ENCODE data around the gene TMEM132C.

DNA sequence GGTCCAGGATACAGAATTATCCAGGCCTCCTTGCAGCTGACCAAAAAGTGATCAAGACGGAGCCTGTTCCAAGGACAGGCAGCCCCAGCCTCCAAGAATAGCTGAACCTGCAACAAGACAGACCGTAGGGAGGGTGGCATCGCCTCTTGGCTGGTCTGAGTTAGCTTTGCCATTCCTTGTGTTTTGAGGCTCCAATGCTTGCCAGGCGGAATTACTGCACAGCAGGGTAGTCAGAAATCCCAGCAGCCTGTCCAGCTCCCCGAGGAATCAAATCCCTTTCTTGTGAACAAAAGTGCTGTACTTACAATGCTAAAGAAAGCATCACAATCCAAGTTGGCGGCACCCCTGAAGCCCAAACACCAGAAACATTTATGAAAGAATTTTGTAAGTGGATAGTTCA, 246.9 kb downstream of the TMEM132C start:
- TF ChIP-seq FOXP2 (optimal IDR thresholded peaks at IDR 0.05; ENCODE audit: borderline replicate concordance, extremely low read depth, extremely low read length, insufficient read depth) (no peak), POLR2AphosphoS5 (IDR thresholded peaks at IDR 0.05; ENCODE audit: low read depth, low read length) (no peak), SIN3A (IDR thresholded peaks at IDR 0.05; ENCODE audit: borderline replicate concordance, insufficient read depth, low read length) (no peak), TAF1 (IDR thresholded peaks at IDR 0.05; ENCODE audit: borderline replicate concordance, insufficient read depth, low read length) (no peak)
- TF ChIP-seq, protein P1, sequence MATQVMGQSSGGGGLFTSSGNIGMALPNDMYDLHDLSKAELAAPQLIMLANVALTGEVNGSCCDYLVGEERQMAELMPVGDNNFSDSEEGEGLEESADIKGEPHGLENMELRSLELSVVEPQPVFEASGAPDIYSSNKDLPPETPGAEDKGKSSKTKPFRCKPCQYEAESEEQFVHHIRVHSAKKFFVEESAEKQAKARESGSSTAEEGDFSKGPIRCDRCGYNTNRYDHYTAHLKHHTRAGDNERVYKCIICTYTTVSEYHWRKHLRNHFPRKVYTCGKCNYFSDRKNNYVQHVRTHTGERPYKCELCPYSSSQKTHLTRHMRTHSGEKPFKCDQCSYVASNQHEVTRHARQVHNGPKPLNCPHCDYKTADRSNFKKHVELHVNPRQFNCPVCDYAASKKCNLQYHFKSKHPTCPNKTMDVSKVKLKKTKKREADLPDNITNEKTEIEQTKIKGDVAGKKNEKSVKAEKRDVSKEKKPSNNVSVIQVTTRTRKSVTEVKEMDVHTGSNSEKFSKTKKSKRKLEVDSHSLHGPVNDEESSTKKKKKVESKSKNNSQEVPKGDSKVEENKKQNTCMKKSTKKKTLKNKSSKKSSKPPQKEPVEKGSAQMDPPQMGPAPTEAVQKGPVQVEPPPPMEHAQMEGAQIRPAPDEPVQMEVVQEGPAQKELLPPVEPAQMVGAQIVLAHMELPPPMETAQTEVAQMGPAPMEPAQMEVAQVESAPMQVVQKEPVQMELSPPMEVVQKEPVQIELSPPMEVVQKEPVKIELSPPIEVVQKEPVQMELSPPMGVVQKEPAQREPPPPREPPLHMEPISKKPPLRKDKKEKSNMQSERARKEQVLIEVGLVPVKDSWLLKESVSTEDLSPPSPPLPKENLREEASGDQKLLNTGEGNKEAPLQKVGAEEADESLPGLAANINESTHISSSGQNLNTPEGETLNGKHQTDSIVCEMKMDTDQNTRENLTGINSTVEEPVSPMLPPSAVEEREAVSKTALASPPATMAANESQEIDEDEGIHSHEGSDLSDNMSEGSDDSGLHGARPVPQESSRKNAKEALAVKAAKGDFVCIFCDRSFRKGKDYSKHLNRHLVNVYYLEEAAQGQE (IDR thresholded peaks at IDR 0.05; ENCODE audit: insufficient read depth in 1 of 2, low read depth in 2 of 2, low read length in 2 of 2), result no peak
